GM19351 (cell line): Measurements from ENCODE around the gene ZNF98.

Experiments used
- ATAC-seq: cut with Tn5 transposase; IDR thresholded peaks from one replicate; pipeline ENCODE4 v1.9.1; 2021; ENCODE audit warnings: mild to moderate bottlenecking, moderate library complexity; ENCODE audit not compliant: unreplicated experiment

The ZNF98 gene

DNA sequence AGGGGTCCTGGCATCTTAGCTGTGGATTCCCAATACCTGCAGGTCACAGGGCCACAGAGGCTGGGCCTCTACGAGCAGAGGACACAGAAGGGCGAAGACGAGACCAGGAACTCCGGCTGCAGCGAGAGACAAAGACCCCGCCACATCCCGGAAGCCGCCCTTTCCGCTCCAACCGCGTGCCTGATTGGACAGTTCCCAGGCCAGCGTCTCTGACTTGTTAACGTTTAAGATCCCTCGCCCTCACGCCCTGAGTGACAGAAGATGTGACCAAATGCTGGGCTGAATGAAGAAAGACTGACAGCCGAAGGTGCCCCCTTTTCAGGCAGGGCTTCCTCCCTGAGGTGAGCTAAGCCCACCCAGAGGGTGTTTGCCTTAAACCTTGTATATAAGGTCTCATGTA is at the start of gene ZNF98:
TSS of gene ZNF98 (minus strand) at position 136 of the 400 bp plus-strand sequence. CDS start at position 14, 122 bp downstream.
- no peak for ATAC-seq

DNA sequence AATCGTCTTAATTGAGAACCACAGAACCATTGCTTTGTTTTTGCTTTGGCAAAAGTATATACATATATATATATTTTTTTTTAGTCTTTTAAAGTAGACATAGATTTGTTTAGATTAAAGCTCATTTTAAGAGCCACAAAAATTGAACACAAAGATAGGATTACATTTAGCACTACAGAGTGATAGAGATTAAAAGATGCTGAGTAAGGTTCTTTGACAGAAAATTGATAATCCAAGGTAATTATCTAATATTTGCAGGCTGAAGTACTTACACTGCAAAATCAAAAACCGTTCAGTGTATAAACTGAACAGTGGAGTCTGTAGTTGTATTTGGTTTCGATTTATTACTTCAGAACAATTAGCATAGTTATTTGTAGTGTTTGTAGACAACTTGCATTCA is 24.5 kb upstream of the ZNF98 start:
- no peak for ATAC-seq

DNA sequence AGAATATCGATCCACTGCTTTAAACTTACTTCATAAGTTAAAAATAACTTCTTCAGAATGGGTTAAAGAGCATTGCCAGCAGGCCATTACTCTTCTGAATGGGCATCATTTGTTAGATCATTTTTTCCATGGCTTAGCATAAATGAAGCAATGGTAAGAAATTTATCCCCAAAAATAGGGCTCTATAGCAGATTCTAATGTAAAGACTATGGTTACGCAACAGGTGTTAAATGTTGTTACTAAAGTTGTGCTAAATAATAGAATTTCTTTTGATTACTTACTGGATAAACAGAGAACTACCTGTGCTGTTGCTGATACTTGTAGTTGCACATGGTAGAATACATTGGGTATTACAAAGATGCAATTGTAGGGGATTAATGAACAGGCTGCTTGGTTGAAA is 15.9 kb upstream of the ZNF98 start:
- no peak for ATAC-seq

DNA sequence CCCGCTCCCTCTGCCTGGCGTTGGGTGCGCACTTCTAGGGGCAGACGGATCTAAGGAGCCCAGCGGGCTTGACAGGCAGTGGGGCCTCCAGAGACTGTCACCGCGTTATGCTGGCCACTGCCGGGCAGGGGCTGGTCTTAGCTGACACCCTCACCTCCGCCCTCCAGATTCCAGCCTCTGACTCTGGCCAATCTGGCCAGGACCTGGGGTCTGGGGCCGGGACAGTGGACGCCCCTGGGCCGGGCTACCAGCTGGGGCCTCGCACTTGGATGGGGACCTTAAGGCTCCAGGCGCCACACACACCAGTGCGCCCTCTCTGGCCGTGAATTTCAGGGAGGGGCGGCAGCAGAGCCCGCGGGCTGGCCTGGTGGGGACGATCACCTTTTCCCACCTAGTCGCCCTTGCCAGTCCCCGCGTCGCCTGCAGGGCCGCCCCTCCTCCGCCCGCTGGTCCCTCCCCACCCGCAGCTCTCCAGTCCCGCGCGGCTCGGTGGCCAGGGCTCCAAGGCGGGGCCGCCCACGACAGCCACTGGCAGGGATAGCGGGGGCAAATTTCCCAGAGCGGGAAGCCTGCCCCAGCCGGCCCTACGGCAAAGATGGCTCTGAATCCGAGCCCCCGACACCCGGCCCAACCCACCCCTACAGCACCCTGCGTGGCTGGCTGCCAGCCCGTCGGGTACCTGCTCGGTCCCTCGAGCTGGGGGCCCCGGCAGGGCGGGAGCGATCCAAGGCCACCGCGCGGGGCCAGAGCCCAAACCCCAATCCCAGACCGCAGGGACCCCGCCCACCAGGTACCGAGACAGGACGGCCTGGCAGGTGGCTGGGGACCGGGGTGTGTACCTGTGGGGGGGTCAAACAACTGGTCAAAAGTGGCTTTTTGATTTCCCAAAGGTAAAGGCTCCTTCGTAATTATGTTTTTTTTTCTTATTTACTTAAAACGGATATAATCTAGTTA is 6.1 kb upstream of the ZNF98 start:
- no peak for ATAC-seq

DNA sequence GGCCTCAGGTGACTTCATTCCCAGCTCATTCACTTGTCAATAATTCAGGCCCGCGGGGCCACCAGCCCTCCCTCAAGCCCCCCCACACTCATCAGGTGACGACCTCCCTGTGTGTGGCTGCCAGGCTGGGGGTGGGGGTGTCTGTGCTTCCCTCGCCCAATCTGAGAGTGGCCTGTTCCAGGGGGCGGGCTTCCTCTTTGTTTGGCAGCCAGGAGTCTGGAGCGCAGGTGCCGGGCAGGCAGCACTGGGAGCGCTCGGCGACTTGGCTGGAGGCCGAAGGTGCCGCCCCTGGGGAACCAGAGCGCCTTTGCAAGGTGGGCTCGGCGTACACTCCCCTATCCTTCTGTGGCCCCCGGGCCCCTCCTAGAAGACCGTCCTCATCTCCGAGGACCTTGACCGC is 5.4 kb upstream of the ZNF98 start:
- ATAC-seq, result no peak

DNA sequence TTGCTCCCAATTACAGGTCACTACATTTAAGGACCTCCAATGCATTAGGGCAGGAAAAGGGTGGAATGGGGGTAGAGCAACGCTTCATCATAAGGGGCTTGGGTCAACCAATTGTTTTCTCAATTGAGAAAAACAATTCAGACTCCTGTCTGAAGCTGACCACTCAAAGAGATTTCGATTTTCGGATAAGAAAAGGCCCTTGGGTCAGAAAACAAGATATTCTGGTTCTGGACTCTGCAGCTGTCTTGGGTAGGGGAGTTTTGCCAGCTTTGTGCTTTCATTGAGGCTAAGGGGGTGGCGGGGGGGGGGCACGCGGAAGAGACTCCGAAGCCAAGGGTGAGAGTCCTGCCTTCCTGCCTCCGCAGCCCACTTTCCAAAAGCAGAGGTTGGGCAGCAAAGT is 4.8 kb upstream of the ZNF98 start:
- no peak for ATAC-seq

DNA sequence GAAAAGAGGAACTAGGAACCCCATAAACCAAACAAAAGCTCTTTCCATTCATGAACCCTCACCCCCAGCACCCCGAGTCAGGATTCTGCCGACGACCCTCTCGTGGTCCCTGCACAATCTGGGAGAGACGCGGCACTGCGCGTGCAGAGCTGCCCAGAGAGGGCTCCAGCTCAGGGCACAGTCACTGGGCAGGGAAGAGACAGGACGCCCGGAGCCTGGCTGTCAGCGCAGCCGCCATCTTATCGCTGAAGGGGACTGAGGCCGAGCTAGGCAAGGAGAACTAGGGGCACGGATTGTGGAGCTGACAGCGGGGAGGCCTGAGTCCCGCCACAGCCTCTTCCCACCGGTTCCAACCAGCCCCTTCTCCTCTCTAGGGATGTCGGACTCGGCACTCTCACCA is 349 bp downstream of the ZNF98 start:
- no peak for ATAC-seq

DNA sequence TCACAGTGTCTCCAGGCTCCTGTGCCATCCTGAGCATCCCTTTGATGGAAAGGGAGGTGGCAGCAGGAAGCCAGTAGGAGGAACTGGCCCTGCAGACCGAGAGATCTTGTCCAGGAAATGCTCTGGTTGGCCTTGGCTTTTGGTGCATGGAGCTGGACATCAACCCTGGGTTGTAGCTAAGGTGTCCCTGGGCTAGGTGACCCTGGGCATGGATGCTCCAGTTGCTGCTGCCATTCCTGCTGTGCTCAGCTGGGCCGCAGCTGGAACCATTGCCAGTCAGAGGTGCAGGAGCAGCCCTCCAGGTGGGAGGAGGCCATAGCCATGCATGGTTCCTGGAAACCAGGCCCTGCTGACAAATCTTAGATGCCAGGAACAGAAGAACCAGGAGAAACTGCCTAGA is 67.5 kb downstream of the ZNF98 start:
- ATAC-seq, result no peak
